MM.1S (cell line): ENCODE measurements around the gene RNGTT.

Source experiments
- CTCF ChIP-seq: fragments of 300-600 bp; sonication (generic); IDR thresholded peaks from 2 replicates; pipeline ENCODE4 v1.5.1; 2016; ENCODE audit warnings: antibody characterized with exemption, low read length, mixed read lengths
- EZH2 ChIP-seq: fragments of 300-600 bp; sonication (generic); optimal IDR thresholded peaks from 2 replicates; pipeline ENCODE3; 2017; ENCODE audit warnings: low read depth, mild to moderate bottlenecking, antibody characterized with exemption, low read length, mixed read lengths
- EZH2phosphoT487 ChIP-seq: fragments of 300-600 bp; sonication (generic); IDR thresholded peaks from 2 replicates; pipeline ENCODE4 v1.6.1; 2018; ENCODE audit warnings: antibody characterized with exemption, low read length

GRCh38 chr6:88725111-88725975 lies 238.1 kb downstream of the RNGTT start:
- no peak for TF ChIP-seq CTCF
- TF ChIP-seq EZH2phosphoT487, result no peak
- TF ChIP-seq EZH2, result no peak
